ENCODE measurements around the gene AP1G1.

DNA sequence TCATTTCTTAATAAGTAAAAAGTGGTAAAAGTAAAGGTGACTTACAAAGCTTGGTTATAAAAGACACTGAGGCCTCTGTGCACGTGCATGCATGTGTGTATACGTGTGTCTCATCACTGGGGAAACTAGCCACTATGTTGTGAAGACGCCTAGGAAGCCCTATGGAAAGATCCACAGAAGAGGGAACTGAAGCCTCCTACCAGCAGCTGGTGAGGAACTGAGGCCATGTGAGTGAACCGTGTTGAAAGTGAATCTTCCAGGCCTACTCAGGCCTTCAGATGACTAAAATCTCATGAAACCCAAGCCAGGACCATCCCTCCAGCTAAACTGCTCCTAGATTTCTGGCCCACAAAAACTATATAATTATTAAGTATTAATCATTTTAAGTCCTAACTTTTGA is 107.8 kb downstream of the AP1G1 start:
- TF ChIP-seq, protein P1, sequence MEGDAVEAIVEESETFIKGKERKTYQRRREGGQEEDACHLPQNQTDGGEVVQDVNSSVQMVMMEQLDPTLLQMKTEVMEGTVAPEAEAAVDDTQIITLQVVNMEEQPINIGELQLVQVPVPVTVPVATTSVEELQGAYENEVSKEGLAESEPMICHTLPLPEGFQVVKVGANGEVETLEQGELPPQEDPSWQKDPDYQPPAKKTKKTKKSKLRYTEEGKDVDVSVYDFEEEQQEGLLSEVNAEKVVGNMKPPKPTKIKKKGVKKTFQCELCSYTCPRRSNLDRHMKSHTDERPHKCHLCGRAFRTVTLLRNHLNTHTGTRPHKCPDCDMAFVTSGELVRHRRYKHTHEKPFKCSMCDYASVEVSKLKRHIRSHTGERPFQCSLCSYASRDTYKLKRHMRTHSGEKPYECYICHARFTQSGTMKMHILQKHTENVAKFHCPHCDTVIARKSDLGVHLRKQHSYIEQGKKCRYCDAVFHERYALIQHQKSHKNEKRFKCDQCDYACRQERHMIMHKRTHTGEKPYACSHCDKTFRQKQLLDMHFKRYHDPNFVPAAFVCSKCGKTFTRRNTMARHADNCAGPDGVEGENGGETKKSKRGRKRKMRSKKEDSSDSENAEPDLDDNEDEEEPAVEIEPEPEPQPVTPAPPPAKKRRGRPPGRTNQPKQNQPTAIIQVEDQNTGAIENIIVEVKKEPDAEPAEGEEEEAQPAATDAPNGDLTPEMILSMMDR (IDR thresholded peaks at IDR 0.05; ENCODE audit: low read depth, low read length, poor library complexity, severe bottlenecking): no peak
- no peak for TF ChIP-seq EZH2phosphoT487 (IDR thresholded peaks at IDR 0.05; ENCODE audit: borderline replicate concordance, low read length)
